Stimulated activated CD8-positive, alpha-beta memory T cell treated with anti-CD3 and anti-CD28 coated beads, Interleukin-7, amount 100 ng/mL, for 24 hours (primary cell): ENCODE data around the gene TECPR2.

Experiments
- DNase-seq: peaks from one replicate; pipeline ENCODE4 v3.0.0-alpha.2; 2020; ENCODE audit warnings: low read depth

The TECPR2 gene

DNA sequence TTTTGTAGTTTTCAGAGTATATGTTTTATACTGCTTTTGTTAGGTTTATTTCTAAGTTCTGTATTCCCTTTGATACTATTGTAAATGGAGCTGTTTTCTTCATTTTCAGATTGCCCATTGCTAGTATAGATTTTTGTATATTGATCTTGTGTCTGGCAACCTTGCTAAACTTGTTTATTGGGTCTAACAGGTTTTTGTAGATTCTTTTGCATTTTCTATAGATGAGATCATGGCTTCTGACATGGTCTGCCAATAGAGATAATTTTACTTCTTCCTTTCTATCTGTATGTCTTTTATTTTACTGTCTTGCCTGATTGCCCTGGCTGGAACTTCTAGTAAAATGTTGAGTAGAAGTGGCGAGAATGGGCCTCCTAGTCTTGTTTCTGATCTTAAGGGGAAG is 106.5 kb downstream of the TECPR2 start:
- no peak for DNase-seq

DNA sequence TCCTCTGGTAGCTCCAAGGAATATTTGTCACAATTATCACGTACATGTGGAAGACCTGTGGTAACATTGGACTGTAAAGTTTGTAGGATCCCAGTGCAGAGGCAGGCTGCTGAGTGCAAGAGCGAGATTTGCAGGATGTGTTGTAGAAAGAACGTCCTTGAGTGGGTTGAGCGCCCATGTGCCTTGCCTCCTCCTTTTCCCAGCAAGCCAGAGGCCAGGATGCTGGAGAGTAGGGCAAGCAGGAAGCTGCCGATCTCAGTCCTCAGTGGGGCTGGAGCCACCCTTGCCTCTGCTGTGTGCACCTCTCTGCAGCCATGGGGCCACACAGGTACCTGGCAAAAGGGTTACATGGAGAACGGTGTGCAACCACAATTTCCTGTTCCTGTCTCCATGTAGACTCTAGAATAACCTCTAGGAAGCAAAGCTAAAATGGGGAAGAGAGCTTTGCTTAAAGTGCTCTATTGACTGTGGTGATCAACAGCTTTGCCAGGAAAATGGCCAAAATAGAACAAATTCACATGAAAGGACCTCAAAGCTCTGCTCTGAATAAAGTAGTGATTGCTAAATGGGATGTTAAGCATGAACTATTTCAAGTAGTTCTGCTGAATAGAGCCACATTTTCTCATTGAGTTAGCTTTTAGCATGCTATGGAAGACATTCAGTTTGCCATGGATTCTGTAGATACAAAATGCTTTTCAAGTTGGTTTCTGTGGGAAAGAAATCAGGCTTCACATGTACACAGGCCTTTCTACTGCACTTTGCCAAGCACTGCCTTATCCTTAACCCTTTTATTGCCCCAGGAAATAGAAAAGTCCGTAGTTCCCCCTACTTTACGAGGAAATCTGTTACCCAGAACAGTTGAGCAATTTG is 109.4 kb downstream of the TECPR2 start:
- no peak for DNase-seq

GRCh38 chr14:102472791-102473150 is 110.0 kb downstream of the TECPR2 start:
- DNase-seq = no peak

- DNase-seq = no peak
These were observed 110.8 kb downstream of the TECPR2 start for GRCh38 chr14:102473559-102473958.

- no peak for DNase-seq
These were observed 112.2 kb downstream of the TECPR2 start for GRCh38 chr14:102474934-102475333.

GRCh38 chr14:102479107-102479506 is 116.4 kb downstream of the TECPR2 start:
- DNase-seq = no peak

DNA sequence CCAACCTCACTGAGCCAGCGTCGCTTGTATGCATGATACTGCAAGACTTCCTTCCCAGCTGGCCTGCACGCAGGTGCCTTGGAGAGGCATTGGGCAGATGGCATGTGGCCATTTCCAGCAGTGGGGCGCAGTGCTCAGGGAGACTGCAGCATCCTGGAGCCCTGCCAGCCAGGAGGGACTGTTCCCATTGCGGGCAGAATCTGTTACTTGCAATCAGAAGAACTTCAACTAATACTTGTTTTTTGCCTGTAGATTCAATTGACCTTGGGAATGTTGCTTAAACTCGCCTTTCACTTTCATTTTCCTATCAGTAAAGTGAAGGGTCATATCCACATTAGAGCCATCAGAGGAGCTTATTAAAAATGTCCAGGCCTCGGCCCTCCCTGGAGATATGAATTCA is 117.0 kb downstream of the TECPR2 start:
- no peak for DNase-seq

- no peak for DNase-seq
These were observed 118.6 kb downstream of the TECPR2 start for GRCh38 chr14:102481371-102481770.

DNA sequence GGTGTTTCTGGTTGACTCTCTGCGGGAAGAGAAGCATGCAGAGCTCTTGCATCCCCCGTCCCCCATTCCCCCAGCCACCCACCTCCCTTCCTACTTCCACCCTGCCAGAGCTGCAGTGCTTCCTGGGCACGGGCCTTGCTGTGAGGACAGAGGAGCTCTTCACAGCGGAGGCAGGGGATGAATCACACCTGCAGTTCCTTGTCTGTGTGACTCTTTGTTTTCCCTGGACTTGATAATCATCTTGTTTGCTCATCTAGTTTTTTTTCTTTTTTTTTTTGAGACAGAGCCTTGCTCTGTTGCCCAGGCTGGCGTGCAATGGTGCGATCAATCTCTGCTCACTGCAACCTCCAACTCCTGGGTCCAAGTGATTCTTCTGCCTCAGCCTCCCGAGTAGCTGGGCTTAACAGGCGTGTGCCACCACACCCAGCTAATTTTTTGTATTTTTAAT is 119.1 kb downstream of the TECPR2 start:
- no peak for DNase-seq

DNA sequence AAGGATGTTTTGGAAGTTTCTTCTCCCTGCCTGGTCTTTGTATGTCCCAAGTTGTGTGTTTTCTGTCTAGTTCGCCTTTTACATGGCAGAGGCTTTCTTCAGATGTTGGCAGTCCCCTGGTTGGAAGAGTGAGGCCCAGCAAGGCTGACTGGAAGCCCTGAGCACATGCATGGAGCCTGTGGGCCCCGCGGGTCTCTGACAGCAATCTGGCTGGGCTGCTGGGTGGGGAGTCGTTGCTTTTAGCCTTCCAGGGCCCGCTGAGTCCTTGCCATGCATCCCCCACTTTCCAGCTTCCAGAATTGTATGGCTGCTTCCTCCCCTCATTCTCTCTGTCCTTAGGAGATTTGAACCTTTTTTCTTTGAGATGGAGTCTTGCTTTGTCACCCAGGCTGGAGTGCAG is 121.6 kb downstream of the TECPR2 start:
- DNase-seq = no peak

GRCh38 chr14:102485693-102486512 is 123.2 kb downstream of the TECPR2 start:
- DNase-seq = no peak

- no peak for DNase-seq
These were observed 123.9 kb downstream of the TECPR2 start for GRCh38 chr14:102486513-102487203.

- DNase-seq = no peak
These were observed 124.5 kb downstream of the TECPR2 start for GRCh38 chr14:102487204-102487577.

GRCh38 chr14:102490456-102490855 is 127.7 kb downstream of the TECPR2 start:
- DNase-seq = no peak

DNA sequence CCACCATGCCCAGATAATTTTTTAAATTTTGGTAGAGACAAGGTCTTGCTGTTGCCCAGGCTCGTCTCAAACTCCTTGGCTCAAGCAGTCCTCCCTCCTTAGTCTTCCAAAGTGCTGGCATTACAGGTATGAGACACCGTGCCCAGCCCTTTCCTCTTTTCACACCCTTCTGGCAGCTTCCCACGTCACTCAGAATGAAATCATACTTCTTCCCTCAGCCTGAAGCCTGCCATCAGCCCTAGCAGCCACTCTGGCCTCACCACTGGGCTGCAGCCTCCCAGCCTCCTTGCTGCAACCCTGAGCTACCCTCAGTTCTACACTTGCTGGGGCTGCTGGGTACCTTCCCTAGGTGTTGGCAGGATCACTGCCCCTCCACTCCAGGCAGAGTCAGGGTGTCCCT is 128.6 kb downstream of the TECPR2 start:
- DNase-seq = no peak

GRCh38 chr14:102491786-102492530 is 129.2 kb downstream of the TECPR2 start:
- DNase-seq = no peak

DNA sequence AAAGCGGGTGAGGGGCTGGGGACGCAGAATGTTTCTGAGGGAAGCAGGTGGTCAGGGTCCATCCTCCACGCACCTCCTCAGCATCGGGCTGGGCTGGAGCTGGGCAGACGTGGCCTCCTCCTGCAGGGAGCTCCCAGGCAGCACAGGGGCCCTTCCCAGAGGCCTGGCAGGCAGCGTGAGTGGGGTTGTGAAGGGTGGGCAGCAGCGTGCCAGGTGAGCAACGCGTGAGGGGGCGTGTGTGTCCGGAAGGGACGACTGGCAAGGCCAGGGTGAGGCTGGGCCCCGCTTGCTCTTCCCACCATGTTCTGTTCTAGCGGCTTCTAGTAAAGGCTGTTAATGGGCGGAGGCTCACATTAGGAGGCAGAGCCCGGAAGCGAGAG is 129.8 kb downstream of the TECPR2 start:
- DNase-seq = no peak

DNA sequence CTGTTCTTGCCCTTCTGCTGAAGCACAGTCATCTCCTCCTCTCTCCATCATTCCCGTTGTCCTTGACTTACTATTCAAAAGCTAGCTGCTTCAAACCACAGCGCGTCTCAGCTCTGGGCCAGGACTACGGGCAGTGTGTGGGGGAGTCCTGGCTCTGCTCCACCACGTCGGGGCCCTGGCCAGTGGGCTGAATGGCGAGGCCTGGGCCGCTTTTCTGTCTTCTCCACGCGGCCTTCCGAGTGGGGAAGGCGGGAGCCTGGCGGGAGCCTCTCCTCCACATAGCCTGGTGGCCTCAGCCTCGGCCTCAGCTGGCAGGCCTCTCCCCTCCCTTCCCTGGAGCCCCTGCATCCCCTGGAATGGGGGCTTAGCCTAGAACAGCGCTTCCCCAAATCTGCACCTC is 130.4 kb downstream of the TECPR2 start:
- no peak for DNase-seq

DNA sequence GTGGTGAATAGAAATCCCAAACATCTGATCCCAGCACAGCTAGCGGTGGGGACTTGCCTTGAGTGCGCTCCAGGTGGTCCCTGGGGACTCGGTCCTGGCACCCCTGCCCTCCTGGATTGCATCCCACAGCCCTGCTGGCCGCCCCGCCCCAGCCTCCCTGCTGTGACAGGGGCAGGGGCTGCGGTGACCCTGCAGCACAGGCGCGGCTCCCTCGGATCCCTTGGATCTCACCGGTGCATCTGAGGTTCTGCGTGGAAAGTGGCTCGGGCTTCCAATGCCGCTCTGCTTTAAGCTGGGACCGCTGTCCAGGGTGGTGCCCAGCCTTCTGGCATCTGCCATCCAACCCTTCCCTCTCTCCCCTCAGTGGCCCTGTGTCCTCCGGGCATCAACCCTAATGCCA is 130.8 kb downstream of the TECPR2 start:
- no peak for DNase-seq

- no peak for DNase-seq
These were observed 133.0 kb downstream of the TECPR2 start for GRCh38 chr14:102495491-102496330.

DNA sequence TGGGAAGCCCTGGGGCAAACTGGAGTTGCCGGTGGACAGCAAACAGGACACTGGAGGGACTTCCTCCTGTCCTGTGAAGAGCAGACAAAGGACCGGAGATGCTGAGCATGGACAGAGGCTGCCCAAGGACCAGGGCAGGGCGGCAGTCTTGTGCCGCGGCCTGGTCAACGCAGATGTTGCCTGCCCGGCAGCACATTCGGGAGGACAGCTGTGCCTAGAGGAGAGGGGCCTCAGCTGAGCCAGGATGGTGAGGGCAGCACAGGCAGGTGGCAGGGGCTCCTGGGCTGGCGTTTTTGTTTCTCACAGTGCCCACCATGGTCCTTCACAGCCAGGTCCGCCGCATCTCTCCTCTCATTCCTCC is 133.6 kb downstream of the TECPR2 start:
- DNase-seq = no peak
